Measurements from ENCODE around the gene LMTK2.

LMTK2 gene

DNA sequence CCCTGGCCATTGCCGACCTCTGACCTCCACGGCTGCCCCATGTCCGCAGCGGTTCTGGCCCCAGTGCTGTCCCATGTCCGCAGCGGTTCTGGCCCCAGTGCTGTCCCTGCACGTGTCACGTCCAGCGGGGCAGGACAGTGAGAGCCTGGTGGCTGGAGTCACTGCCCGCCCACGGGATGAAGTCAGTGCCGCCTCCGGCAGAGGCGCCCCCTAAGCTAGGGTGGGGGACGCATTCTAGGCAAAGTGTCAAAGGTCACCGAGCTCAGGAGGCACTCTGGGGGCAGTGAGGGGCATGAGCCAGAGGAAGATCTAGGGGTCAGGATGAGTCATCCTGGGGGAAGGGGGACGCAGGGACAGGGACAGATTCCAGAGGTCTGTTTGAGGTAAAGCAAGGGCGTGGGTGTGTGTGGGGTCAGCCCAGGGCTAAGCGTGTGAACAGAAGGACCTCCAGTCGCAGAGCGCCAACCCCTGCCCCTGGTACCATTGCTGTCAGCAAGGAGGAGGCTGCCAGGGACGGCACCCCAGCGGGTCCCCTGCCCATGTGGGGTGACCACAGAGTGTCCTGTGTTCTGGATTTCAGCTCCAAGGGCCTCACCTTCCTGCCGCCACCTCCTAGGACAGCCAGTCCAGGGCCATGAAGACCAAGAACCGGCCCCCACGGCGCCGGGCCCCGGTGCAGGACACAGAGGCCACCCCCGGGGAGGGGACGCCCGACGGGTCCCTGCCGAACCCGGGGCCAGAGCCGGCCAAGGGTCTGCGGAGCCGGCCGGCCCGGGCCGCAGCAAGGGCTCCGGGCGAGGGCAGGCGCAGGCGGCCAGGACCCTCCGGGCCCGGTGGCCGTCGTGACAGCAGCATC, 105.2 kb downstream of the LMTK2 start:
- H3K27ac ChIP-seq = peak overlapping the region; percentile 97
- no peak for TF ChIP-seq ZFX (IDR thresholded peaks at IDR 0.05)
- TF ChIP-seq, protein P1, sequence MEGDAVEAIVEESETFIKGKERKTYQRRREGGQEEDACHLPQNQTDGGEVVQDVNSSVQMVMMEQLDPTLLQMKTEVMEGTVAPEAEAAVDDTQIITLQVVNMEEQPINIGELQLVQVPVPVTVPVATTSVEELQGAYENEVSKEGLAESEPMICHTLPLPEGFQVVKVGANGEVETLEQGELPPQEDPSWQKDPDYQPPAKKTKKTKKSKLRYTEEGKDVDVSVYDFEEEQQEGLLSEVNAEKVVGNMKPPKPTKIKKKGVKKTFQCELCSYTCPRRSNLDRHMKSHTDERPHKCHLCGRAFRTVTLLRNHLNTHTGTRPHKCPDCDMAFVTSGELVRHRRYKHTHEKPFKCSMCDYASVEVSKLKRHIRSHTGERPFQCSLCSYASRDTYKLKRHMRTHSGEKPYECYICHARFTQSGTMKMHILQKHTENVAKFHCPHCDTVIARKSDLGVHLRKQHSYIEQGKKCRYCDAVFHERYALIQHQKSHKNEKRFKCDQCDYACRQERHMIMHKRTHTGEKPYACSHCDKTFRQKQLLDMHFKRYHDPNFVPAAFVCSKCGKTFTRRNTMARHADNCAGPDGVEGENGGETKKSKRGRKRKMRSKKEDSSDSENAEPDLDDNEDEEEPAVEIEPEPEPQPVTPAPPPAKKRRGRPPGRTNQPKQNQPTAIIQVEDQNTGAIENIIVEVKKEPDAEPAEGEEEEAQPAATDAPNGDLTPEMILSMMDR (conservative IDR thresholded peaks at IDR 0.05) = no peak

- H3K27ac ChIP-seq = peak overlapping the region; percentile 97
- TF ChIP-seq, protein P1 (conservative IDR thresholded peaks at IDR 0.05) = no peak
- TF ChIP-seq ZFX (IDR thresholded peaks at IDR 0.05) = no peak
These were observed 105.9 kb downstream of the LMTK2 start for GRCh38 chr7:98212532-98213041.

- TF ChIP-seq, protein P1 (conservative IDR thresholded peaks at IDR 0.05) = no peak
- TF ChIP-seq ZFX (IDR thresholded peaks at IDR 0.05) = no peak
These were observed 106.7 kb downstream of the LMTK2 start for GRCh38 chr7:98213296-98213887.

GRCh38 chr7:98213888-98214810, 107.5 kb downstream of the LMTK2 start:
- peak overlapping the region; percentile 97 for H3K27ac ChIP-seq
- TF ChIP-seq ZFX (IDR thresholded peaks at IDR 0.05) = peak; percentile 37; the same call in 1 of the 2 replicates
- TF ChIP-seq, protein P1 (conservative IDR thresholded peaks at IDR 0.05) = no peak

More at GRCh38 chr7:98213296-98213887, 106.7 kb downstream of the LMTK2 start:
- peak overlapping the region; percentile 97 for H3K27ac ChIP-seq

- peak overlapping the region; percentile 97 for H3K27ac ChIP-seq
- TF ChIP-seq, protein P1 (conservative IDR thresholded peaks at IDR 0.05) = no peak
- no peak for TF ChIP-seq ZFX (IDR thresholded peaks at IDR 0.05)
These were observed 108.2 kb downstream of the LMTK2 start for GRCh38 chr7:98214811-98215321.

DNA sequence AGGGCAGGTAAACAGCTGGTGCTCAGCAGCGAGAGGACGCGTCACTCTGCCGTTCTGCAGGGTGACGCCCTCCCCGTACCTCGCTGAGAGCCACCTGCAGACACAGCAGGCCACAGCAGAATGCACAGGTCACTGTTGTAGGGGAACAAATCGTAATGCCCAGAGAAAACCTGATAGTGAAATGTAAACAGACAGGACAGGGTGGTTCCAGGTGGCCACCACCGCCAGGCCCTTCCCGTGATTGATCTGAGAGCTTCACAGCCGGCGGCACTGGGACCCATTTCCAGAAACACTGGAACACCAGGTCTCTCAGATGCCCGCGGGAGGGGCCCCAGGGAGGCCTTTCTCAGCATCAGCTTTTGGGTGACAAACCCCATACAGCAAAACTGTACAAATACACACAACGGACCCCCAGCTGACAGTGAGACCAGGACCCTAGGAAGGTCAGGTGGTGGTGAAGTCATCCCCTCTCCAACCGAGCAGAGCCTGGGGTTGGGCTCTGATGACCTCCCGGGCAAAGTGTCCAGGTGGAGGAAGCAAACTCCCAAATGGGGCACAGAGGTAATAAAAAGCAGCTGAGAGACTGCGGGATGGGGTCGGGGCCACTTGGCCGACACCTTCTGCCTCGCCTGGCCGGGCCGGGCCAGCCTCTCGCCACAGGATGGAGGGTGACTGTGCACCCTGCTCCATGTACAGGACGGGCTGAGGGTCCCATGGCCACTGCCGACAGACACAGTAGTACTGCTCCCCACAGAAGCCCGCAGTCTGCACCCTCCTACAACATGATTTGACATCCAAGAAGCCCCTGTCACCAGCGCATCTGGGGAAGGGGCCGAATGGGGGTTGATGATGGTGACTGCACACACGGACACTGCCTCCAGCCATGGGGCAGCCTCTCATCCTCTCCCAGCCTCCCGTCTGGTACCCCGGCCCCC, 109.2 kb downstream of the LMTK2 start:
- peak overlapping the region; percentile 97 for H3K27ac ChIP-seq
- TF ChIP-seq ZFX (IDR thresholded peaks at IDR 0.05) = no peak
- TF ChIP-seq, protein P1 (conservative IDR thresholded peaks at IDR 0.05) = no peak

Data from C4-2B (cell line).